HG03280 (cell line): ENCODE results near the gene DCXR.

Experiments
- ATAC-seq: cut with Tn5 transposase; IDR thresholded peaks from one replicate; pipeline ENCODE4 v1.9.1; 2021; ENCODE audit warnings: mild to moderate bottlenecking, moderate library complexity; ENCODE audit not compliant: unreplicated experiment

Gene DCXR

DNA sequence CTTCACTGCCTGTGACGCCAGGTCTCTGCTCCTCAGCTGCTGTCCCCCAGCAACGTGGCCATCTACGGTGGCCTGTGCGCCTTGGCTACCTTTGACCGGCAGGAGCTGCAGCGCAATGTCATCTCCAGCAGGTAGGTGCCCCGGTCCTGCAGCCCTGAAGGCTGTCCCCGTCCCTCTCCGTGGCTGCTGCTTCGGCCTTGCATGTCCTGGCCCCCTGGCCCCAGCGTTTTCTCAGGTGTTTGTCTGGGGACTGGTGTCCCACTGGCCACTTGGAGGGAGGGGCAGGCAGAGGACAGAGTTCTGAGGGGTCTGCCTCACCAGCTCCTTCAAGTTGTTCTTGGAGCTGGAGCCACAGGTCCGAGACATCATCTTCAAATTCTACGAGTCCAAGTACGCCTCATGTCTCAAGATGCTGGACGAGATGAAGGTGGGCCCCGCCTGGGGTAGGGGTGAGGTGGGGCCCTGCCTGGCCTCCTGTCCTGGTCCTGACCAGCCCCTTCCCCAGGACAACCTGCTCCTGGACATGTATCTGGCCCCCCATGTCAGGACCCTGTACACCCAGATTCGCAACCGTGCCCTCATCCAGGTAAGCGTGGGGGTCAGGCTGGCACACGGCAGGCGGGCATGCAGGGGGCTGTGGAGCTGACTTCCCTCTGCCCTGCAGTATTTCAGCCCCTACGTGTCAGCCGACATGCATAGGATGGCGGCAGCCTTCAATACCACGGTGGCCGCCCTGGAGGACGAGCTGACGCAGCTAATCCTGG, 18.6 kb upstream of the DCXR start:
- no peak for ATAC-seq

GRCh38 chr17:82055023-82055964, 17.8 kb upstream of the DCXR start:
- ATAC-seq: no peak

- ATAC-seq: no peak
Measured at GRCh38 chr17:82054351-82055022, 17.0 kb upstream of the DCXR start.

GRCh38 chr17:82053556-82054263, 16.2 kb upstream of the DCXR start:
- ATAC-seq: no peak

DNA sequence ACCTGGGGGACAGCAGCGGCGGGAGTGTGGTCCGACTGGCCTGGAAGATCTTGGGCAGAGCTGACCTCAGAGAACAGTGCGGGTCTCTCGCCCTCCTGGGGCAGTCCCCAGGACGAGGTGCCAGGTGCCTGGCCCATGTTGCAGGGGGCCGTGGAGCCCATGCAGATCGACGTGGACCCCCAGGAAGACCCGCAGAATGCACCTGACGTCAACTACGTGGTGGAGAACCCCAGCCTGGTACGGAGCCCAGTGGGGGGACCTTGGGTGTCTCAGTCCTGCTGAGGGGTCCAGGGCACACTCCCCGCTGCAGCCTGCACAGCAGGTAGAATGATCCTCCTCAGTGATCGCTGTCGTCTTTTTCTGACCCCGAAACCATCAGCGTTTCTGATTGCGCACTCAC, 15.6 kb upstream of the DCXR start:
- ATAC-seq: no peak

- ATAC-seq: no peak
Measured at GRCh38 chr17:82052638-82053059, 15.2 kb upstream of the DCXR start.

DNA sequence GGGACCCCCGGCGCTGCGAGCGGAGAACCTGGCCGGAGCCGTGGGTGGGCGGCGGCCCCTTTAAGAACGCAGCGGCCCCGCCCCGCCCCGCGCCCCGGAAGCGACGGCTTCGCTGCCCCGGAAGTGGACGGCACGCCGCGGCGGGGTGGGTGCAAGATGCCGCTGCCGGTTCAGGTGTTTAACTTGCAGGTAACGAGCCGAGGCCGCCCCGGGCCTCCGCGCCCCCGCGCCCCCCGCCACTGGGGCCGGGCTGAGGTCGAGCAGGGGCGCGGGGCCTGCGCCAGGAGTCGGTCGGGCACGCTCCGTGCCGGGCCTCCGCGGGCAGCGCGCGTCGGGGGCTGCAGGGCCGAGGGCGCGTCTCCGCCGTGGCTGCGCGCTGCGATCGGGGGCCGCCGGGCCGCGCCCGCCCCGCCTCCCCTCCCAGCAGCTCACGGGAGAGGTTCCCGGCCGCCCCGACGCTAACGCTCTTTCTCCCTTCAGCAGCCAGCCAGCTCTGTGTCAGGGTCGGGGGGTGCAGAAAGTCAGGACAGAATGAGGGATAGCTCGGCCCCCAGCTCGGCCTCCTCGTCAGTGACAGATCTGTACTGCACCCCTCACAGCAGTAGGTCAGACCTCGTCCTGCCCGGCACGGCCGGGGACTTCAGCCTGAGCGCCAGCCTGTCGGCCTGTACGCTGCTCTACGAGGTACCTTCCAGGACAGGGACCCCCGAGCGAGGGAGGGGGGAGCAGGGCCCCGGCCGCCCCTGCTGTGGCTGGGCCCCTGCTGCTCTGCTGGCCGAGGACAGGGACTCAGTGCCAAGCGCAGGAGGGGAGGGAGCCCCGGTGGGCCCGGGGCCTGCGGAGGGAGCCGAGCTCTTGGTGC, 14.5 kb upstream of the DCXR start, which contains the start of the genes GPS1 and RFNG:
Gene GPS1, plus strand, starts transcription at position 123 of the 862 bp plus-strand sequence. Its CDS starts 34 bp downstream, at position 157.
Gene RFNG, minus strand, starts transcription at position 36 of the 862 bp plus-strand sequence. CDS start 45 bp downstream, outside the sequence.
- ATAC-seq: peak; percentile 65

DNA sequence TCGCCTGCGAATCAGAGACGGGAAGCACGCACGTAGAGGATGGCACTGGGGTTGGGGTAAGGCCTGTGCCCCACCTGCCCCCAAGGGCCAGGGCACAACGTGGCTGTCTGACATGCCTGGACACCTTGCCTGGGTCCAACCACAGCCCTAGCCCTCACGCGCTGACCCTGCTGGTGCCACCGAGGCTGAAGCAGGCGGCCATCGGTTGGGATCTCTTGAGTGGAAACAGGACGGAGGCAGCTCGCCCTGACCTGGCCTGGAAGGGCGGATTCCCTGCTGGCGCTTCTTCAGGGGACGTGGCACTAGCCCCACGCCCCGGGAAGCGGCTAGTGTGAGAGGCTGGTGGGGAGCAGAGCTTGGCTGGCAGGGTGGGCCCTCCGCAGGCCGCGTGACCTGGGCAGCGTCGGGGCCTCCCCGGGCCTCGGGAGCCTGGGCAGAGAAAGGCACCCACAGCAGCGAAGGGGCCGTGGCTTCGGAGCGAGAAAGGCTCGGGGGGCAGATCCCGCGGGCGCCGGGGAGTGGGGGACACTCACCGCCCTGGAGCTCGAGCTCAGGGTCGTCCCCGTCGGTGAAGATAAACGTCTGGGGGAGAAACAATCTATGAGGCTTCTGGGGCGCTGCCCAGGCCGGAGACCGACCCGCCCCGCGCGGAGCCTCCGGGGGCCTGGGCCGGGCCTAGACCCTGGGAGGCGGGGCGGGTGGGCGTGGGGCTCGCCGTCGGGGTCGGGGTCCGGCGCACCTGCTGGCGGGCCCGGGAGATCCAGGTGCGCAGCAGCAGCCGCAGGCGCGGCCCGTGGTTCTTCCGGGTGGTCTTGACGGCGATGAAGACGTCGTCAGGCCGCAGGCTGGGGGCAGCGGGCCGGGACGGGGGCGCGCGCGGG, 13.5 kb upstream of the DCXR start:
- no peak for ATAC-seq

DNA sequence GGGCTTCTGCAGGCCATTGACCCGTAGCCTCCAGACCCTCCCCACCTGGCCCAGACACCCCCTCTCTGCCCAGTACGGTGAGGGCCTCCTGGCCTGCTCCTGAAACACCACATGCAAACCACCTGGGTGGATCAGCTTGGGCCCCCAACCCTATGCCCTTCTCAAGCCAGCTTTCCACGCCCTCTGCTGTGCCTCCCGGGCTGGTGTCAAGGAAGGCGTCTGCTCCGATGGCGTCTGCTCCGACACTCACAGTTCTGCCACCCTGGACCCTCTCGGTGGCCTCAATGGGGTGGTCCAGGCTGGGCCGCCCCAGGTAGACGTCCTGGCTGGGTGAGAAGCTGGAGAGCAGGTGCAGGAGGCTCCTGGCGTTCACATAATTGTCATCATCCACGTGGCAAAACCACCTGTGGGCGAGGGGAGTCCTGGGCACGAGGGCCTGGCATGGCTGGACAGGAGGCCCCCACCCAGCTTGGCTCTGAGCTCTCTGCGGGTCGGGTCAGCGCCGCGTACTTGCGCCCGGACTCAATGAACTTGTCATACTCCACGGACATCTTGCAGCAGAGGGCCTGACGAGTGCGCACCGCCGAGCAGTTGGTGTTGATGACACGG, 12.8 kb upstream of the DCXR start:
- ATAC-seq: no peak

- ATAC-seq: no peak
Measured at GRCh38 chr17:82049521-82049971, 12.0 kb upstream of the DCXR start.

- no peak for ATAC-seq
Measured at GRCh38 chr17:82049106-82049505, 11.6 kb upstream of the DCXR start.

DNA sequence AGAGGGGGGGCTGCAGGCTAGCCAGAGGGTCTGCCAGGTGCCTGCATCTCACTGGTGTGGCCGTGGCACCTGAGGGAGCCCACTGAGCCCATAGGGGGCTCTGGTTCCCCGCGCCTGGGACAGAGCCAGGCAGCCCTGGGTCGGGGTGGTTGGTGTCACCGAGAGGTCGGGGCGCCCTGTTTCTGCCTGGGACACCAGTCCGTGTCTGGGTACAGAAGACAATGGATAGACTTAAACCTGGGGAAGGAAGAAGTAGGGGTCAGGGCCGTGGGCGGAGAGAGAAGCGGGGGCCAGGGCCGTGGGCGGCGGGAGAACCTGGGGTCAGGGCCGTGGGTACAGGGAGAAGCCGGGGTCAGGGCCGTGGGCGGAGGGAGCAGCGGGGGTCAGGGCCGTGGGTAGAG, 11.1 kb upstream of the DCXR start:
- ATAC-seq: no peak

- no peak for ATAC-seq
Measured at GRCh38 chr17:82047914-82048570, 10.5 kb upstream of the DCXR start.

GRCh38 chr17:82047379-82047778, 9.9 kb upstream of the DCXR start:
- ATAC-seq: no peak

DNA sequence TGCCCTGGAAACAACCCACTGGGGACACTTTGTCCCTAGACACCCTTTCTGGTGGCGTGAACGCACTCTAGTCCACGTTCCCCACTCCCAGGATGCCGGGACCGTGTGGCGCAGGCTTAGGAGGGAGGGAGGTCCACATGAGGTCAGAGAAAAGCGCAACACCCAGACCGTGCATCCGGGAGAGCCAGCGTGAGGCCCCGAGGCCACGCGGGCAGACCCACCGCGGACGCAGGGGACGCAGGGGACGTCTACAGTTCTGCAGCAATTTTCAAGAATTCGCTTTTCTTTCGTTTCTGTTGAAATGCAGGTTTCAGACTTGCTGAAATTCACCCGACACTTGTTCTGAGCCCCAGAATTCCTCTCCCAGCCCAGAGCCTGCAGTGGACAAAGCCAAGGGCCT, 9.4 kb upstream of the DCXR start:
- ATAC-seq: no peak

- ATAC-seq: no peak
Measured at GRCh38 chr17:82045936-82046484, 8.5 kb upstream of the DCXR start.

- ATAC-seq: no peak
Measured at GRCh38 chr17:82043507-82043906, 6.0 kb upstream of the DCXR start.
